ENCODE results near the gene SIAH1. TPM values are rescaled to one million over a fixed set of nuclear protein-coding genes. Genes with fewer than 3 reads are reported as not detected.

The SIAH1 gene
- total and polyA plus RNA-seq, 2 donors (not counting 1 experiment from before 2014, with no cell fraction given) = 21.4 to 59.1 TPM

DNA sequence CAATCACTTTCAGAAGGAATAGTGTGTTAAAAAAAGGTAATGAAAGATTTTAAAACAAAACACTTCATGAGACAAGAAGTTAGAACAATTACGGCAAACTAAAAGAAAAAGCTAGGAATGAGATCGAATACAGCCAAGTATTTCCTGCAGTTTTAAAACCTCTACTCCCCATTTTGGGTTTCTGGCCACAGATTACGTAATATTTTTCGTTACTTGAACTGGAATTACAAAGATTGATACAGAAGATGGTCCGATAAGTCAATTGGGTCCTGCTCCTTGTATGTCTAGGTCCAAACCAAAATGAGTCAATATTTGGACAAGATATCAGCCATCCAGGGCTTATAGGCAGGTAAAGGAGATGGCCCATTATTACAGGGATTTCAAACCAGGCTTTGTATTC is 52.2 kb downstream of the SIAH1 start:
- Histone ChIP-seq H3K4me3 (replicated peaks in 1 of 4; ENCODE audit: control extremely low read depth in 1 of 4, insufficient read depth in 1 of 4, low read depth in 3 of 4, low read length in 4 of 4) (no peak overlapping the region), H3K9me3 (ENCODE audit: control insufficient read depth, insufficient read depth, low read depth, low read length) (no peaks in the 10 kb centered on the region), H3K9ac (ENCODE audit: insufficient read depth, low read length) (no peak overlapping the region), H2AFZ (ENCODE audit: low read length) (no peak overlapping the region), H3K79me2 (ENCODE audit: control insufficient read depth, insufficient read depth, low read length) (no peaks in the 10 kb centered on the region), H3K36me3 (ENCODE audit: control insufficient read depth, insufficient read depth, low read length) (peaks cover 2% of the 10 kb centered on the region), H4K20me1 (ENCODE audit: control insufficient read depth, extremely low read depth, insufficient read depth, low read length) (no peaks in the 10 kb centered on the region), H3K4me1 (ENCODE audit: control insufficient read depth, extremely low read depth, insufficient read depth, low read length) (peaks cover 2% of the 10 kb centered on the region), H3K4me2 (ENCODE audit: extremely low read depth, insufficient read depth, low read length) (no peak overlapping the region), H3K27me3 (ENCODE audit: control insufficient read depth, insufficient read depth, low read length) (no peaks in the 10 kb centered on the region), H3K27ac (ENCODE audit: insufficient read depth, low read length) (no peak overlapping the region)
- DNase-seq (ENCODE audit: low read depth in 2 of 2) = no peak
- TF ChIP-seq EZH2 (IDR thresholded peaks at IDR 0.05; ENCODE audit: low read length, missing control alignments) = no peak
- TF ChIP-seq, protein P1, sequence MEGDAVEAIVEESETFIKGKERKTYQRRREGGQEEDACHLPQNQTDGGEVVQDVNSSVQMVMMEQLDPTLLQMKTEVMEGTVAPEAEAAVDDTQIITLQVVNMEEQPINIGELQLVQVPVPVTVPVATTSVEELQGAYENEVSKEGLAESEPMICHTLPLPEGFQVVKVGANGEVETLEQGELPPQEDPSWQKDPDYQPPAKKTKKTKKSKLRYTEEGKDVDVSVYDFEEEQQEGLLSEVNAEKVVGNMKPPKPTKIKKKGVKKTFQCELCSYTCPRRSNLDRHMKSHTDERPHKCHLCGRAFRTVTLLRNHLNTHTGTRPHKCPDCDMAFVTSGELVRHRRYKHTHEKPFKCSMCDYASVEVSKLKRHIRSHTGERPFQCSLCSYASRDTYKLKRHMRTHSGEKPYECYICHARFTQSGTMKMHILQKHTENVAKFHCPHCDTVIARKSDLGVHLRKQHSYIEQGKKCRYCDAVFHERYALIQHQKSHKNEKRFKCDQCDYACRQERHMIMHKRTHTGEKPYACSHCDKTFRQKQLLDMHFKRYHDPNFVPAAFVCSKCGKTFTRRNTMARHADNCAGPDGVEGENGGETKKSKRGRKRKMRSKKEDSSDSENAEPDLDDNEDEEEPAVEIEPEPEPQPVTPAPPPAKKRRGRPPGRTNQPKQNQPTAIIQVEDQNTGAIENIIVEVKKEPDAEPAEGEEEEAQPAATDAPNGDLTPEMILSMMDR (conservative IDR thresholded peaks at IDR 0.05 in 1 of 2, IDR thresholded peaks at IDR 0.05 in 1 of 2; ENCODE audit: low read depth in 1 of 2, low read length in 2 of 2) = no peak

DNA sequence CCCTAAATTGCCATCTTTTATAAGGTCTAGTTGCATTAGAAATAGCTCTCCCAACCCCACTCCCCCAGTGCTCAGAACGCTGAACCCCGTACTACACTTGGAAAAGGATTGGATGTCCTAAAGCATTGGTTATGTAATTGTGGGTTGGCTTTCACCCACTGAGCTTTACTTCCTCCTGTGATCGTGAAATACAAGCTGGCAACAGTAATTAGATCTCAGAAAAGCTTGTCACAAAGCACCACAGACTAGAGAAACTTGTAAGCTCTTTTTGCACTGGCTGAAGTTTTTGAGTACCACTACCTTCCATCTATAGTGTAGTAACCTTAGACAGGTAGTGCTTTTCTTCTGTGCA is 54.4 kb downstream of the SIAH1 start:
- Histone ChIP-seq H4K20me1 (ENCODE audit: control insufficient read depth, extremely low read depth, insufficient read depth, low read length) (no peaks in the 10 kb centered on the region), H3K9me3 (ENCODE audit: control insufficient read depth, insufficient read depth, low read depth, low read length) (no peaks in the 10 kb centered on the region), H2AFZ (ENCODE audit: low read length) (no peak overlapping the region), H3K4me2 (ENCODE audit: extremely low read depth, insufficient read depth, low read length) (no peak overlapping the region), H3K4me3 (replicated peaks in 1 of 4; ENCODE audit: control extremely low read depth in 1 of 4, insufficient read depth in 1 of 4, low read depth in 3 of 4, low read length in 4 of 4) (no peak overlapping the region), H3K9ac (ENCODE audit: insufficient read depth, low read length) (no peak overlapping the region), H3K79me2 (ENCODE audit: control insufficient read depth, insufficient read depth, low read length) (no peaks in the 10 kb centered on the region), H3K27me3 (ENCODE audit: control insufficient read depth, insufficient read depth, low read length) (no peaks in the 10 kb centered on the region), H3K36me3 (ENCODE audit: control insufficient read depth, insufficient read depth, low read length) (peaks cover 1% of the 10 kb centered on the region), H3K4me1 (ENCODE audit: control insufficient read depth, extremely low read depth, insufficient read depth, low read length) (peaks cover 2% of the 10 kb centered on the region), H3K27ac (ENCODE audit: insufficient read depth, low read length) (no peak overlapping the region)
- TF ChIP-seq, protein P1 (conservative IDR thresholded peaks at IDR 0.05 in 1 of 2, IDR thresholded peaks at IDR 0.05 in 1 of 2; ENCODE audit: low read depth in 1 of 2, low read length in 2 of 2) = no peak
- no peak for TF ChIP-seq EZH2 (IDR thresholded peaks at IDR 0.05; ENCODE audit: low read length, missing control alignments)
- DNase-seq (ENCODE audit: low read depth in 2 of 2) = no peak

DNA sequence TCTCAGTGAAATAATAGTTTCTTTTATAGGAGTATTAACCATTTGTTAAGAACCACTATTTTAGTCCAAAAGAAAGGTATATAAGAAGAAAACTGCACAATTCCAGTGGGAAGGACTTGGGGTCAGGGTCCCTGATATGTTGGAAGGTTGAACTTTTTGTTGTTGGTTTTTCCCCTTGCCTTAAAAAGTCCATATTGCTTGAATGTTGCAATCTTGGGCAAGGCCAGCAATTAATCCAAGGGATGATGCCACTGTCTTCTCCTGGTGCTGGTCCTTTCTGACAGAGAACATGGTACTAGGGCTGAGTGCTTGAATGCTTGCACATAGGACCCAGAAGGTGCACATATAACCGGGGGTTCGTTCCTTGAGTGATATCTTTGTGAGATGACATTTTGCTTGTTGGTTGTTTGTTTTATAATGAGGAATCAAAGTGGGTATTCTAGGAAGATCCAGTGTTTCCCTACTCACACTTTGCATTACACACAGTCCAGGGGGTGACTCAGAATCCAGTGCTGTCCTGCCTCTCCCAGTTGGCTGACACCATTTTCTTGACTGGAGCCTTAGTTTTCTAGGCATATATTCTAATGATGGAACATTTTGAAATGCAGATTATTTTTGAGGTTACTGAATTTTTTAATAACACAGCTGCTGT is 54.9 kb downstream of the SIAH1 start:
- no peak for TF ChIP-seq EZH2 (IDR thresholded peaks at IDR 0.05; ENCODE audit: low read length, missing control alignments)
- TF ChIP-seq, protein P1 (conservative IDR thresholded peaks at IDR 0.05 in 1 of 2, IDR thresholded peaks at IDR 0.05 in 1 of 2; ENCODE audit: low read depth in 1 of 2, low read length in 2 of 2) = no peak
- Histone ChIP-seq H4K20me1 (ENCODE audit: control insufficient read depth, extremely low read depth, insufficient read depth, low read length) (no peaks in the 10 kb centered on the region), H3K9ac (ENCODE audit: insufficient read depth, low read length) (no peak overlapping the region), H2AFZ (ENCODE audit: low read length) (no peak overlapping the region), H3K4me3 (replicated peaks in 1 of 4; ENCODE audit: control extremely low read depth in 1 of 4, insufficient read depth in 1 of 4, low read depth in 3 of 4, low read length in 4 of 4) (no peak overlapping the region), H3K27me3 (ENCODE audit: control insufficient read depth, insufficient read depth, low read length) (no peaks in the 10 kb centered on the region), H3K4me2 (ENCODE audit: extremely low read depth, insufficient read depth, low read length) (no peak overlapping the region), H3K4me1 (ENCODE audit: control insufficient read depth, extremely low read depth, insufficient read depth, low read length) (peaks cover 2% of the 10 kb centered on the region), H3K27ac (ENCODE audit: insufficient read depth, low read length) (no peak overlapping the region), H3K36me3 (ENCODE audit: control insufficient read depth, insufficient read depth, low read length) (peaks cover 1% of the 10 kb centered on the region), H3K79me2 (ENCODE audit: control insufficient read depth, insufficient read depth, low read length) (no peaks in the 10 kb centered on the region), H3K9me3 (ENCODE audit: control insufficient read depth, insufficient read depth, low read depth, low read length) (no peaks in the 10 kb centered on the region)
- DNase-seq (ENCODE audit: low read depth in 2 of 2) = peak in 1 of 2 donors; percentile 23

Measured in fibroblast of lung (primary cell).